Ishikawa (cell line): ENCODE measurements around the gene XPNPEP3.

Source experiments
- CEBPB ChIP-seq: IDR thresholded peaks from 2 replicates; pipeline ENCODE4 v1.6.1; 2012
- CREB1 ChIP-seq: IDR thresholded peaks from 2 replicates; pipeline ENCODE4 v1.6.1; 2012; ENCODE audit warnings: low read depth
- EP300 ChIP-seq: IDR thresholded peaks from 2 replicates; pipeline ENCODE4 v1.6.1; 2012; ENCODE audit warnings: borderline replicate concordance
- NFIC ChIP-seq: IDR thresholded peaks from 2 replicates; pipeline ENCODE4 v1.6.1; 2012
- REST ChIP-seq: IDR thresholded peaks from 2 replicates; pipeline ENCODE4 v1.6.1; 2012; ENCODE audit warnings: low read depth, mild to moderate bottlenecking
- TAF1 ChIP-seq: IDR thresholded peaks from 2 replicates; pipeline ENCODE4 v1.6.1; 2012; ENCODE audit warnings: low read depth, mild to moderate bottlenecking
- TCF12 ChIP-seq: IDR thresholded peaks from 2 replicates; pipeline ENCODE4 v1.6.1; 2012; ENCODE audit warnings: low read depth
- ZBTB7A ChIP-seq: IDR thresholded peaks from 2 replicates; pipeline ENCODE4 v1.6.1; 2012; ENCODE audit warnings: low read depth
- TF ChIP-seq, protein P1 (sequence below): IDR thresholded peaks from 2 replicates; pipeline ENCODE4 v1.6.1; 2012

GRCh38 chr22:40878922-40879321 is 22.0 kb downstream of the XPNPEP3 start:
- TF ChIP-seq TAF1, result no peak
- TF ChIP-seq, protein P1, sequence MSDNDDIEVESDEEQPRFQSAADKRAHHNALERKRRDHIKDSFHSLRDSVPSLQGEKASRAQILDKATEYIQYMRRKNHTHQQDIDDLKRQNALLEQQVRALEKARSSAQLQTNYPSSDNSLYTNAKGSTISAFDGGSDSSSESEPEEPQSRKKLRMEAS, result no peak
- no peak for TF ChIP-seq REST
- TF ChIP-seq CREB1, result no peak
- no peak for TF ChIP-seq CEBPB
- TF ChIP-seq EP300, result no peak
- TF ChIP-seq NFIC, result no peak
- no peak for TF ChIP-seq TCF12
- no peak for TF ChIP-seq ZBTB7A
